ENCODE data around the gene NCL. TPM values are rescaled to one million over a fixed set of nuclear protein-coding genes. Genes with fewer than 3 reads are reported as not detected.
A peak's percentile ranks its signal among the peaks of the same experiment; 100 is the strongest.

Gene NCL
- total RNA-seq, 1 donor from 2014 or later = 348 TPM

GRCh38 chr2:231413921-231414476 lies 50.3 kb downstream of the NCL start:
- Histone ChIP-seq H3K27ac (no peak overlapping the region), H3K4me3 (no peak overlapping the region), H3K27me3 (no peaks in the 10 kb centered on the region), H3K4me1 (peaks cover 17% of the 10 kb centered on the region), H3K9me3 (no peaks in the 10 kb centered on the region), H3K36me3 (no peaks in the 10 kb centered on the region)
- intact Hi-C loops (cut with DNase I) = loop anchor here (10.0 kb wide), 1 partner anchor 309 kb away; no protein-coding TSS in a partner anchor
- no peak for TF ChIP-seq CTCF (IDR thresholded peaks at IDR 0.05)
- no peak for TF ChIP-seq POLR2A (IDR thresholded peaks at IDR 0.05)
- TF ChIP-seq POLR2AphosphoS5 (IDR thresholded peaks at IDR 0.05; ENCODE audit: insufficient read depth in 1 of 2, low read depth in 1 of 2) = no peak
- no peak for DNase-seq (ENCODE audit: extremely low spot score in 2 of 2)

- H3K9me3 ChIP-seq = no peaks in the 10 kb centered on the region
- peaks cover 17% of the 10 kb centered on the region for H3K4me1 ChIP-seq
- TF ChIP-seq POLR2A (IDR thresholded peaks at IDR 0.05) (no peak), CTCF (IDR thresholded peaks at IDR 0.05) (no peak), POLR2AphosphoS5 (IDR thresholded peaks at IDR 0.05; ENCODE audit: insufficient read depth in 1 of 2, low read depth in 1 of 2) (no peak)
- no peak for DNase-seq (ENCODE audit: extremely low spot score in 2 of 2)
- no peaks in the 10 kb centered on the region for H3K27me3 ChIP-seq
- H3K27ac ChIP-seq = no peak overlapping the region
- intact Hi-C loops (cut with DNase I) = loop anchor here (10.0 kb wide), 1 partner anchor 309 kb away; no protein-coding TSS in a partner anchor
- H3K4me3 ChIP-seq = no peak overlapping the region
- no peaks in the 10 kb centered on the region for H3K36me3 ChIP-seq
Observed at GRCh38 chr2:231413456-231413855, 50.8 kb downstream of the NCL start.

GRCh38 chr2:231412618-231412963 lies 51.7 kb downstream of the NCL start:
- intact Hi-C loops (cut with DNase I) = loop anchor here (10.0 kb wide), 1 partner anchor 308 kb away; no protein-coding TSS in a partner anchor
- H3K4me3 ChIP-seq = peak overlapping the region; percentile 56 to 67
- DNase-seq (ENCODE audit: extremely low spot score in 2 of 2) = no peak
- no peaks in the 10 kb centered on the region for H3K36me3 ChIP-seq
- H3K27ac ChIP-seq = no peak overlapping the region
- H3K4me1 ChIP-seq = peaks cover 17% of the 10 kb centered on the region
- no peaks in the 10 kb centered on the region for H3K27me3 ChIP-seq
- no peak for TF ChIP-seq POLR2A (IDR thresholded peaks at IDR 0.05)
- TF ChIP-seq CTCF (IDR thresholded peaks at IDR 0.05) = peak in 1 of 3 experiments; percentile 5
- no peaks in the 10 kb centered on the region for H3K9me3 ChIP-seq

GRCh38 chr2:231411831-231412617 lies 52.3 kb downstream of the NCL start:
- H3K36me3 ChIP-seq = no peaks in the 10 kb centered on the region
- TF ChIP-seq POLR2AphosphoS5 (IDR thresholded peaks at IDR 0.05; ENCODE audit: insufficient read depth in 1 of 2, low read depth in 1 of 2) (no peak), POLR2A (IDR thresholded peaks at IDR 0.05) (no peak), CTCF (IDR thresholded peaks at IDR 0.05) (peak; percentile 19 to 73 (median 57))
- peak overlapping the region; percentile 56 to 67 for H3K4me3 ChIP-seq
- H3K27ac ChIP-seq = peak overlapping the region; percentile 18
- intact Hi-C loops (cut with DNase I) = loop anchor here (10.0 kb wide), 1 partner anchor 307 kb away; no protein-coding TSS in a partner anchor
- DNase-seq (ENCODE audit: extremely low spot score in 2 of 2) = peak in 1 of 2 donors; percentile 86
- H3K4me1 ChIP-seq = peaks cover 17% of the 10 kb centered on the region
- H3K27me3 ChIP-seq = no peaks in the 10 kb centered on the region
- H3K9me3 ChIP-seq = no peaks in the 10 kb centered on the region

GRCh38 chr2:231411237-231411636 lies 53.0 kb downstream of the NCL start:
- no peak overlapping the region for H3K4me3 ChIP-seq
- intact Hi-C loops (cut with DNase I) = loop anchor here (10.0 kb wide), 1 partner anchor 306 kb away; no protein-coding TSS in a partner anchor
- H3K4me1 ChIP-seq = peaks cover 17% of the 10 kb centered on the region
- H3K36me3 ChIP-seq = no peaks in the 10 kb centered on the region
- DNase-seq (ENCODE audit: extremely low spot score in 2 of 2) = no peak
- H3K27me3 ChIP-seq = no peaks in the 10 kb centered on the region
- H3K27ac ChIP-seq = no peak overlapping the region
- no peaks in the 10 kb centered on the region for H3K9me3 ChIP-seq
- no peak for TF ChIP-seq CTCF (IDR thresholded peaks at IDR 0.05)
- TF ChIP-seq POLR2A (IDR thresholded peaks at IDR 0.05) = no peak
- TF ChIP-seq POLR2AphosphoS5 (IDR thresholded peaks at IDR 0.05; ENCODE audit: insufficient read depth in 1 of 2, low read depth in 1 of 2) = no peak
